RPMI7951 (cell line): ENCODE results near the gene TPD52L2. TPM values are rescaled to one million over a fixed set of nuclear protein-coding genes. Genes with fewer than 3 reads are reported as not detected.
A peak's percentile ranks its signal among the peaks of the same experiment; 100 is the strongest.
"Not testable (repeated sequence)": the region's sequence is repeated elsewhere in the genome, so short reads cannot be mapped to it uniquely, and the experiment has no call there.

ENCODE experiments used
- DNase-seq: peaks from one replicate; pipeline ENCODE4 v3.0.0-alpha.2; 2012; ENCODE audit warnings: low read depth
- total RNA-seq: library from RNA; depleted of rRNA; stranded (reverse); fragments of >200 nt; shearing (Covaris generic); gene quantifications from 2 replicates; pipeline ENCODE4 v1.2.3, GENCODE V29; 2014

The TPD52L2 gene
- total RNA-seq, 1 experiment from 2014 or later = 137 TPM

GRCh38 chr20:63878899-63879663, 14.0 kb downstream of the TPD52L2 start:
- DNase-seq = no peak

DNA sequence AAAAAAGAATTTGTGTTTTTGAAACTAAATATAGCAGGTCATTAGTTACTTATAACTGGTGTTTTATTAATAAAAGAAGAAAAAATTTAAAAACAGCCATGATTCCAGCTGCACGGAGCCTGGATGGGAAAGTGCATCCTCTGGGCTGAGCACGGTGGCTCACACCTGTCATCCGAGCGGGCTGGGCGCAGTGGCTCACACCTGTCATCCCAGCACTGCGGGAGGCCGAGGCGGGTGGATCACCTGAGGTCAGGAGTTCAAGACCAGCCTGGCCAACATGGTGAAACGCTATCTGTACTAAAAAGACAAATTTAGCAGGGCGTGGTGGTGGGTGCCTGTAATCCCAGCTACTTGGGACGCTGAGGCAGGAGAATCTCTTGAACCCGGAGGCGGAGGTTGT, 15.8 kb downstream of the TPD52L2 start:
- DNase-seq = not testable (repeated sequence)

GRCh38 chr20:63881451-63882226, 16.6 kb downstream of the TPD52L2 start:
- DNase-seq = no peak

DNA sequence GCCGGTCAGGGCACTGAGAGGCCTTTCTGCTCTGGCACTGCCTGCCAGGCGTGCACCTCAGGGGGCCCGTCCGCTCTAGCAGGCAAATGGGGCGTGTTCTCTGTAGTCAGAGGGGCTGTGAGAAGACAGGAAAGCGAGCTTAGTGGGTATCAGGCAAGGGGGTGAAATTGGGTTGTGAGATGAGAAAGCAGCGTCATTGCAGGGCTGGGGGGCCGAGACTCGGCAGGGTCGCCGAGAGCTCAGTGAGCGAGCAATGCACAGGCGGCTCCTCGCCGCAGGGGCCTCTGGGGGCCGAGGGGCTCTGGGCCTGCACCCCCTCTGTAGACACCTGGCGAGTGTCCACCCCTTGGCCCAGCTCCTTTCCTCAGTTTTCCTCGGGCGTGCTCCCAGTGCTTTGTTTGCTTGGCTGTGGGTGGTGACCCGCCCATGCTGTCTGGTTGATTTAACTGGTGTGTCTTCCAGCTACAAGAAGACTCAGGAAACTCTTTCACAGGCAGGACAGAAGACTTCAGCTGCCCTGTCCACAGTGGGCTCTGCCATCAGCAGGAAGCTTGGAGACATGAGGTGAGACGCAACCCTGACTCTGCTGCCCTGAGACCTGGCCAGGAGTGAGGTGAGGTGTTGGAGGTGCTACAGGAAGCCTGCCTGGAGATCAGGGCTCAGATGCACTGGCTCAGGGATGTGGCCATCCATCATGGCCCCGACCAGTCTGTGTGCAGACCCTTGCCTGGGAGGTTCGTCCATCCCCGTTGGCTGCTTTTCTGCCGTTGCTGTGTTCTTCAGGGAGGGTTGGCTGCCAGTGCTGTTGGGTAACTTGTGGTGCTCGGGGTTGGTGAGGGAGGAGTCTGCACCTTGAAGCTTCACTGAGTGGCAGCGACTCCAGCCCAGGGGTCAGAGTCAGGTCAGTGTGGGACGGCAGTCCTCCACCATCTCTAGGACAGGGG, 17.5 kb downstream of the TPD52L2 start:
- no peak for DNase-seq

GRCh38 chr20:63883201-63883593, 18.1 kb downstream of the TPD52L2 start:
- no peak for DNase-seq

DNA sequence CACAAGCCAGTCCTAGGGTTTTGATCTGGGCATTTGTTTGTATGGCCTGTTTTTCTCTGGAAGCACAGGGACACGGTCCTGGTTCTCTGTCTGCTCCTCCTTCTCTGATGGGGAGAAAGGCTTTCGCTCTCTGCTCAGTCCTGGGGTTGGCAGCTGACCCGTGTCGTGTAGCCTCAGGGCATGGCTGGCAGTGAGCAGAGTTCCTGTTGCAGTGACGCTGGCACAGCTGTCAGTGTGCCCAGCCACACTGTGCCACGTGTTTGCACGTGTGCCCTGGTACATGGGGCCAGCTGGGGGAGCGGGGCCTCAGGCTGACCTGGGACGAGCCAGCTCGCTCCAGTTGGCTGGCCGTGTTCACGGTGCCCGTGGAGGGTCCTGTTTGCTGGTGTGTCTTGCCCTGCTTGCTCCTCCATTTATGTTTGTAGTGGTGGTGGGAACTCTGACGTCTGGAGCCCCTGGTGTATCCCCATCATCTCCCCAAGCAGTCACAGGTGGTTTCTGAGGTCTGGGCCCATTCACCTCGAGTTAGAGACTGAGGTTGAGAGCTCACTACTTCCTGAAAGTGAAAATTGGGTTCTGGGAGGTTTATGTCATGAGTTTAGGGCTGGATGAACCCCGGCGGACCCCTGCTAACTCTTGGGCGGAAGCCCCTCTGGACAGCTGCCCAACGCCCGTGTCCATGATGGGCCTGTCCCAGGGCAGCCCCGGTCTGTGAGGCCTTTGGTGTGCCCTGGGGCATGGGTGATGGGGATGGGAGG, 19.6 kb downstream of the TPD52L2 start:
- DNase-seq = peak; percentile 57

DNA sequence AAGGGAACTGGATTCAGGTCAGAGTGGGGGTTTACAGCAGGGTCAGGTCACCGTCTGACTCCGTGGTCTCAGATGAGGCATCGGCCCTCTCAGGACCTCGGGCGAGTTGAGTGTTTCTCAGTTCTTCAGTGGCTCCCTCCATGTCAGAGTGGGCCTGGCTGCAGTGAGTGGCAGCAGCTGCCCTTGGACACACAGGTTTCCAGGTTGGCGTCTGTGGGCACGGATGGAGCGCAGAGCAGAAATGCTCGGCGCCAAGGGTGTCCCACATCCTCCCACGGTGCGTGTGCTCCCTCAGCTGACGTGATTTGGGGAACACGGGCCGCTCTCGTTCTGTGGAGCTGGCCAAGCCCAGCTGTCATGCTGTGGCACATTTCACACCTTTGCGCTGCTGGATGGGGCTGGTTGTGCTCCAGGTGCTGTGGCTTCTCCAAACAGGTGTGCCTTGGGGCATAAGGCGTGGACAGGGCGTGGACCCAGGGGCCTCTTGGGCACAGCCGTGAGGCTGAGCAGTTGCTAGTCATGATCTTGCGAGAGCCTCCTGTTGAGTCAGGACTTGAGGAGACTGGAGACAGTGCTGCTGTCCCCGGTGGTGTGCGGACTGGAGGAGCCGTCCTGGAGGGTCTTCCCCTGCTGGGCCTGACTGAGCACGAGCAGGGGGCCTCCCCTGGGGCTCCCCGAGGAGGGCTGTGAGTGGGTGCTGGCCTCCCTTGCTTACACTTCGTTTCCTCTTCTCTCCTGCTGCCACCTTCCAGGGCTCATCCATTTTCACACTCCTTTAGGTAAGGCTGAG, 20.4 kb downstream of the TPD52L2 start:
- no peak for DNase-seq

- DNase-seq = no peak
These were observed 21.0 kb downstream of the TPD52L2 start for GRCh38 chr20:63886054-63886419.

DNA sequence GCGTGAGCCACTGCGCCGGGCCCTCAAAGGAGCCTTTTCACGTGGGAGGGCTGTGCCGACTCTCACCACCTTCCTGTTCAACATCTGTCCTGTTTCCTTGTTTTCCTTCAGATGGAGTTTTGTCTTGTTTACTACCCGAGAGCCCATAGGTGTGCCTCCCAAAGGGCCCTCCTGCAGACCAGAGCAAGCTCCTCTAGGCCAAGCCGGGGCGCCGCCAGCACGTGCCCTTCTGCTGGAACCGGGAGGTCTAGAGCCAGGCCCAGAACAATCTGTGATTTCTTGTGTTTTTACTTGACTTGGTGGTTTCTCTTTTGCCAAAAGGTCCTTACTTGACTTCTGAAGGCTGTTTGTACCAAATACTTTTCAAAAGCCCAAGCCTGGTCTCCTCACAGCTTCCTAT, 21.9 kb downstream of the TPD52L2 start:
- DNase-seq = no peak

- no peak for DNase-seq
These were observed 24.5 kb downstream of the TPD52L2 start for GRCh38 chr20:63889241-63890200.

DNA sequence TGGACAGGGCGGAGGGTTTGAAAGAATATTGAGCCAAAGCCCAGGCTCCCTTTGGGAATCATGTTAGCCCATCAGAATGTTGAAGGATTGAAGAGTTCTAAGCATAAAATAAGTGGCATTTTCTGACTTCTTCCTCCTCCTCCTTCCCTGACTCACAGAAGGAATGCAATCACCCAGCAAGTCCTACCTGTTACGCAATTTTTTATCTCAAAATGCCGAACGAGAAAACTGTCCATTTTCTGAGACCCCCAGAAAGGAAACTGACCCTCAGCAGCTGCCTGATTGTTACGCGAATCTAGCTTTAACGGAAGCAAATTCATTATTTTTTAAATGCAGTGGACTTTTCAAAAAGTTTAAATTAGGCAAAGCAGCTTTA, 25.1 kb downstream of the TPD52L2 start:
- DNase-seq = no peak

- DNase-seq = no peak
These were observed 25.5 kb downstream of the TPD52L2 start for GRCh38 chr20:63890616-63891015.

DNA sequence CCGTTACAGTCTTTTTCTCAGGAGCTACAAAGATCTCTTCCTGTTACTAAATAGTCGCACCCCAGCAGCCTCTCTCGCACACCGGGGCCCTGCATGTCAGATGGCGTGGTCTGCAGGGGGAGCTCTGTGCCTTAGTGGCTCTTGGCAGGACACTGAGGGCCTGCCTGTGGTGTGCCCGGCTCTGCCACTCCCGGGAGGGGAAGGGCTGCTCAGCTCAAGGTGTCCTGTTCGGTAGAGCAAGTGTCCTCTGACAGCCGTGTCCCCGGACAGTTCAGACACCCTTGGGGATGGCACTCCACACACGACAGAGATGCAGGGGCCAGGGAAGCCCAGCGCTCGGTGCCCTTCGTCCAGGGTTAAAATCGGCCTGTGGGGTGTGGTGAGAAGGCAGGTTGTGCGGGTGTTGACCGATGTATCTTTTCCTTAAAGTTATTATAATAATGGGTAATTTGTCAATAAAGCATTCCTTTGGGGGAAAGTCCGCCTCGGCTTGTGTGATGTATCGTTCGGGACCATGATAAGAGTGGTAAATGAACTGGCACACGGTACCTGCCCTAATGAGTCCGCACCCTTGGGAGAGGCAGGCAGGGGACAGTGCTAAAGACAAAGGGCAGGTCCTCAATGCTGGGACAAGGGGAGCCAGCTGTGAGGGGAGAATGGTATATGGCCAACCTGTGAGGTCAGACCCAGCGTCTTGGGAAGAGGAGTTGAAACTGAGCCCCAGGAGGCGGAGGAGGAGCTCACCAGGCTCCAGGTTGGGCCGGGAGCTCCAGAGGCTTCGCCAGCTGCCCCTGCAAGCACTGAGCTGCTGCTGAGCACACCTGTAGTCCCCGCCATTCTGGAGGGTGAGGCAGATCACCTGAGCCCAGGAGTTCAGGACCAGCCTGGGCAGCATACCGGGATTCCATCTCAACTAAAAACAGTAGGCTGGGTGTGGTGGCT, 26.3 kb downstream of the TPD52L2 start:
- DNase-seq = no peak

GRCh38 chr20:63892402-63892801, 27.3 kb downstream of the TPD52L2 start:
- DNase-seq = no peak

DNA sequence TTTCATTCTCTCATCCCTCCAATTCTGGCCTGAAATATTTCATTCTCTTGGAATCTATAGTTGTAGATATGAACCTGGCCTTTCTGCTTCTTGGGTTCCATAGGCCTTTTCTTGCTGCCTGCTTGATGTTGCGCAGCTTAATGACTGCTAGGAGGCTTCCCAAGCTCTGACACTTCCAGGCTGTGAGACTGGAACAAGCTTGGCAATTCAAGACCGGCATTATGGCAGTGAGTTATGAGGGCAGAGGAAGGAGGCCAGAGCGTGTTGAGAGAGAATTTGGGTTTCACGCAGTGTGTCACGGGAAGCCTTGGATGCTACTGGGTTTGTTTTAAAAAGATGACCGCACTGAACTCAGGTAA, 28.9 kb downstream of the TPD52L2 start:
- peak; percentile 13 for DNase-seq

- DNase-seq = peak; percentile 92
These were observed 29.5 kb downstream of the TPD52L2 start, which contains the start of gene DNAJC5 for GRCh38 chr20:63894358-63895201. Gene DNAJC5 (plus strand): TSS chr20:63895126. CDS start chr20:63928346, 33,220 bp downstream.
